Right lobe of liver (tissue), 4 donors: ENCODE data around the gene GPC5.

Experiments used
- CTCF ChIP-seq, 4 donors: fragments of 200-600 bp in 3 of 4; fragments of 450-650 bp in 1 of 4; IDR thresholded peaks; one replicate each; pipeline versions ENCODE4 v1.5.1 to v1.8.0; 2016 to 2022; ENCODE audit warnings: antibody characterized with exemption in 4 of 4, mild to moderate bottlenecking in 2 of 4
- POLR2A ChIP-seq: fragments of 450-650 bp; IDR thresholded peaks from one replicate; pipeline ENCODE4 v1.6.1; 2017; ENCODE audit warnings: antibody characterized with exemption, mild to moderate bottlenecking
- donor health status: DM: no; HTN: no; CAD: no.
- donor health status: DM: no; HTN: no; CAD: no.
- donor health status: DM: no; HTN: yes; CAD: no.

GRCh38 chr13:91748416-91749089, 350.1 kb downstream of the GPC5 start:
- TF ChIP-seq POLR2A, result no peak
- TF ChIP-seq CTCF (IDR thresholded peaks at IDR 0.05), result no peak
